PC-3 (cell line): ENCODE data around the gene MUC3A. TPM values are rescaled to one million over a fixed set of nuclear protein-coding genes. Genes with fewer than 3 reads are reported as not detected.

Source experiments
- ATAC-seq: fragments of 200-7000 bp; cut with Tn5 transposase; 2 replicates; pipeline ENCODE4 v1.9.1; 2020; ENCODE audit warnings: mild to moderate bottlenecking, moderate library complexity
- BruUV-seq: library from RNA; stranded (reverse); fragments of 400-500 nt; replicated peaks from 2 replicates; lab custom pipeline; 2021; lab: Mats Ljungman, UMichigan
- CTCF ChIA-PET: fragments of 300-600 bp; sonication (Branson Sonifier 250); formaldehyde crosslinking; loops from one replicate; lab custom pipeline; 2022; ENCODE audit warnings: antibody characterized with exemption; lab: Charles Lee
- POLR2A ChIA-PET: fragments of 300-600 bp; sonication (Branson Sonifier 250); formaldehyde crosslinking; loops from one replicate; lab custom pipeline; 2022; ENCODE audit warnings: antibody characterized with exemption; ENCODE audit not compliant: unreplicated experiment; lab: Charles Lee
- DNase-seq: peaks from one replicate; pipeline ENCODE4 v3.0.0-alpha.2; 2015
- H2AFZ ChIP-seq: fragments of 300-600 bp; sonication (generic); 2 replicates; pipeline ENCODE4 v1.6.0; 2016; ENCODE audit warnings: antibody characterized with exemption, low read length
- H3F3A ChIP-seq: fragments of 300-600 bp; sonication (generic); one replicate; pipeline ENCODE4 v1.6.0; 2017; ENCODE audit warnings: antibody characterized with exemption, low read length, control low read depth, mild to moderate bottlenecking; ENCODE audit not compliant: unreplicated experiment
- H3K27ac ChIP-seq: fragments of 300-600 bp; sonication (generic); 2 replicates; pipeline ENCODE4 v1.5.1; 2016; ENCODE audit warnings: mild to moderate bottlenecking, low read length
- H3K27me3 ChIP-seq: fragments of 300-600 bp; sonication (generic); 2 replicates; pipeline ENCODE4 v1.6.1; 2016; ENCODE audit warnings: low read length, mixed read lengths
- H3K36me3 ChIP-seq: fragments of 300-600 bp; sonication (generic); 2 replicates; pipeline ENCODE4 v1.6.1; 2016; ENCODE audit warnings: low read depth, mixed run types, low read length, mixed read lengths
- H3K4me1 ChIP-seq: fragments of 300-600 bp; sonication (generic); 2 replicates; pipeline ENCODE4 v1.5.1; 2016; ENCODE audit warnings: low read length; ENCODE audit not compliant: insufficient read depth
- H3K4me2 ChIP-seq: fragments of 300-600 bp; sonication (generic); 2 replicates; pipeline ENCODE4 v1.6.0; 2016; ENCODE audit warnings: low read length
- H3K4me3 ChIP-seq: fragments of 300-600 bp; sonication (generic); 2 replicates; pipeline ENCODE4 v1.5.1; 2016; ENCODE audit warnings: mild to moderate bottlenecking, low read length, mixed read lengths
- H3K79me2 ChIP-seq: fragments of 300-600 bp; sonication (generic); 2 replicates; pipeline ENCODE4 v1.6.1; 2017; ENCODE audit warnings: low read length, mixed read lengths
- H3K9ac ChIP-seq: fragments of 300-600 bp; sonication (generic); 2 replicates; pipeline ENCODE4 v1.6.0; 2016; ENCODE audit warnings: mild to moderate bottlenecking, low read length
- H3K9me2 ChIP-seq: fragments of 300-600 bp; sonication (generic); replicated peaks from 2 replicates; pipeline ENCODE4 v1.6.1; 2016; ENCODE audit warnings: mixed run types, low read length, mixed read lengths
- H3K9me3 ChIP-seq: fragments of 300-600 bp; sonication (generic); 2 replicates; pipeline ENCODE4 v1.6.1; 2016; ENCODE audit warnings: low read length, mixed read lengths
- H4K20me1 ChIP-seq: fragments of 300-600 bp; sonication (generic); 2 replicates; pipeline ENCODE4 v1.6.1; 2016; ENCODE audit warnings: low read length, mixed read lengths
- EZH2 ChIP-seq: fragments of 300-600 bp; sonication (generic); IDR thresholded peaks from one replicate; pipeline ENCODE4 v1.6.1; 2017; ENCODE audit warnings: antibody characterized with exemption, mild to moderate bottlenecking, low read length; ENCODE audit not compliant: unreplicated experiment
- EZH2phosphoT487 ChIP-seq: fragments of 300-600 bp; sonication (generic); IDR thresholded peaks from 2 replicates; pipeline ENCODE4 v1.6.1; 2018; ENCODE audit warnings: mild to moderate bottlenecking, antibody characterized with exemption, low read length, borderline replicate concordance
- intact Hi-C: fragments of 100-400 bp; cut with micrococcal nuclease; formaldehyde crosslinking; loops from 2 replicates; pipeline ENCODE4 v1.9.0; 2023
- total RNA-seq: library from RNA; depleted of rRNA; stranded (reverse); fragments of >200 nt; gene quantifications from 2 replicates; pipeline ENCODE4 v1.2.3, GENCODE V29; 2014
- TF ChIP-seq, protein P1 (sequence below): fragments of 300-600 bp; sonication (generic); conservative IDR thresholded peaks from 2 replicates; pipeline ENCODE4 v1.5.1; 2017; ENCODE audit warnings: antibody characterized with exemption, low read depth, mild to moderate bottlenecking, low read length

The MUC3A gene
- total RNA-seq, 1 experiment from 2014 or later: 0.11 TPM

GRCh38 chr7:100969066-100969615, 19.8 kb downstream of the MUC3A start, which contains the start of gene MUC12:
Gene MUC12 (plus strand): TSS chr7:100969565. CDS start chr7:100969623, 58 bp downstream.
- Histone ChIP-seq H3K4me2 (no peak within 1 kb of the TSS), H3K9ac (no peak within 1 kb of the TSS), H3K36me3 (no peaks in the 10 kb centered on the region), H4K20me1 (no peaks in the 10 kb centered on the region), H3K9me2 (no peaks in the 10 kb centered on the region), H3K9me3 (no peaks in the 10 kb centered on the region), H3K79me2 (no peaks in the 10 kb centered on the region), H2AFZ (no peak within 1 kb of the TSS), H3K4me1 (no peaks in the 10 kb centered on the region), H3K27me3 (peaks cover 20% of the 10 kb centered on the region), H3F3A (no peaks in the 10 kb centered on the region), H3K27ac (no peak within 1 kb of the TSS), H3K4me3 (no peak within 1 kb of the TSS)
- no TSS peak for BruUV-seq
- no peak for ATAC-seq
- TF ChIP-seq EZH2: no peak
- TF ChIP-seq EZH2phosphoT487: no peak
- TF ChIP-seq, protein P1, sequence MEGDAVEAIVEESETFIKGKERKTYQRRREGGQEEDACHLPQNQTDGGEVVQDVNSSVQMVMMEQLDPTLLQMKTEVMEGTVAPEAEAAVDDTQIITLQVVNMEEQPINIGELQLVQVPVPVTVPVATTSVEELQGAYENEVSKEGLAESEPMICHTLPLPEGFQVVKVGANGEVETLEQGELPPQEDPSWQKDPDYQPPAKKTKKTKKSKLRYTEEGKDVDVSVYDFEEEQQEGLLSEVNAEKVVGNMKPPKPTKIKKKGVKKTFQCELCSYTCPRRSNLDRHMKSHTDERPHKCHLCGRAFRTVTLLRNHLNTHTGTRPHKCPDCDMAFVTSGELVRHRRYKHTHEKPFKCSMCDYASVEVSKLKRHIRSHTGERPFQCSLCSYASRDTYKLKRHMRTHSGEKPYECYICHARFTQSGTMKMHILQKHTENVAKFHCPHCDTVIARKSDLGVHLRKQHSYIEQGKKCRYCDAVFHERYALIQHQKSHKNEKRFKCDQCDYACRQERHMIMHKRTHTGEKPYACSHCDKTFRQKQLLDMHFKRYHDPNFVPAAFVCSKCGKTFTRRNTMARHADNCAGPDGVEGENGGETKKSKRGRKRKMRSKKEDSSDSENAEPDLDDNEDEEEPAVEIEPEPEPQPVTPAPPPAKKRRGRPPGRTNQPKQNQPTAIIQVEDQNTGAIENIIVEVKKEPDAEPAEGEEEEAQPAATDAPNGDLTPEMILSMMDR: no peak
- ChIA-PET POLR2A (interaction anchor here (0.6 kb wide), 1 partner anchor 73 kb away, joined by 3 read pairs; the partner anchor contains the start of gene ACHE), CTCF (no interaction called here)
- no peak for DNase-seq
- intact Hi-C loops: loop anchor here (5.0 kb wide), 1 partner anchor 72 kb away; the partner anchor contains the start of gene ACHE

- Histone ChIP-seq H3K27ac (no peak overlapping the region), H3K9ac (no peak overlapping the region), H3K4me3 (no peak overlapping the region), H3K9me2 (no peaks in the 10 kb centered on the region), H3K36me3 (no peaks in the 10 kb centered on the region; the same call in 1 of the 2 replicates), H3K4me2 (no peak overlapping the region), H3F3A (no peaks in the 10 kb centered on the region), H4K20me1 (no peaks in the 10 kb centered on the region), H2AFZ (no peak overlapping the region), H3K79me2 (no peaks in the 10 kb centered on the region), H3K27me3 (peaks cover 20% of the 10 kb centered on the region), H3K4me1 (no peaks in the 10 kb centered on the region), H3K9me3 (peaks cover 5% of the 10 kb centered on the region; the same call in 1 of the 2 replicates)
- TF ChIP-seq EZH2phosphoT487 (no peak), EZH2 (no peak)
- ChIA-PET POLR2A (no interaction called here), CTCF (no interaction called here)
- DNase-seq (no peak), ATAC-seq (no peak)
- intact Hi-C loops: no loop called here
- no TSS peak for BruUV-seq
Observed at GRCh38 chr7:100971111-100972001, 22.0 kb downstream of the MUC3A start.

- ChIA-PET POLR2A (no interaction called here), CTCF (no interaction called here)
- H3K9ac ChIP-seq: no peak overlapping the region
- H3K36me3 ChIP-seq: no peaks in the 10 kb centered on the region; the same call in 1 of the 2 replicates
- H4K20me1 ChIP-seq: no peaks in the 10 kb centered on the region
- no peaks in the 10 kb centered on the region for H3K9me2 ChIP-seq
- H3K9me3 ChIP-seq: peaks cover 5% of the 10 kb centered on the region; the same call in 1 of the 2 replicates
- no peak overlapping the region for H3K4me3 ChIP-seq
- H3K27ac ChIP-seq: no peak overlapping the region
- no peak for DNase-seq
- H2AFZ ChIP-seq: no peak overlapping the region
- H3K4me2 ChIP-seq: no peak overlapping the region
- H3K27me3 ChIP-seq: peaks cover 16% of the 10 kb centered on the region
- intact Hi-C loops: no loop called here
- H3K79me2 ChIP-seq: no peaks in the 10 kb centered on the region
- ATAC-seq: no peak
- BruUV-seq: no TSS peak
- TF ChIP-seq EZH2phosphoT487 (no peak), EZH2 (no peak)
- TF ChIP-seq, protein P1: no peak
- no peaks in the 10 kb centered on the region for H3K4me1 ChIP-seq
- no peaks in the 10 kb centered on the region for H3F3A ChIP-seq
Observed at GRCh38 chr7:100972002-100972347, 22.6 kb downstream of the MUC3A start.
